Stimulated activated CD4-positive, alpha-beta T cell treated with anti-CD3 and anti-CD28 coated beads, Interleukin-1b, Interleukin-23, amount 100 ng/mL, for 1 hour (primary cell): ENCODE results near the gene EBLN2.
"Not testable (repeated sequence)": the region's sequence is repeated elsewhere in the genome, so short reads cannot be mapped to it uniquely, and the experiment has no call there.

Source experiments
- DNase-seq, 2 donors: peaks; one replicate each; pipeline ENCODE4 v3.0.0-alpha.2; 2020; ENCODE audit warnings: low read depth in 2 of 2

The EBLN2 gene

DNA sequence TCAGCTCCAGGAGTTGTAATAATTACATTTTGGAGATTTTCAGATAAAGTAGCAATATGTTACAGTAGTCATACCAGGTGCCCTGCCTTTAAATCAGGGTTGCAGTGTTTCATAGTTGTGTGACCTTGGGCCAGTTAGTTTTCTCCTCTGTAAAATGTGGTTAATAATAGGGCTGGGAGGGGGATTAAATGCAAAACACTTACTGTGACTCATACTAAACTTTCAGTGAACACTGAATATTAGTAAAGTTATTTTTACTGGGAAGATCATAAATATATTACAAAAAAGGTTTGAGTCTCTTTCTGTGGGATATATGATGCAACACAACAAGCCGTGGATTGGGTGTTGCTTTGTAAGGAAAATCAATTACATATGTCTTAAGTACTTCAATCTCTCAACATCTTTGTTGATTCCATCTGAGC lies 1.1 kb upstream of the EBLN2 start:
- no peak for DNase-seq

DNA sequence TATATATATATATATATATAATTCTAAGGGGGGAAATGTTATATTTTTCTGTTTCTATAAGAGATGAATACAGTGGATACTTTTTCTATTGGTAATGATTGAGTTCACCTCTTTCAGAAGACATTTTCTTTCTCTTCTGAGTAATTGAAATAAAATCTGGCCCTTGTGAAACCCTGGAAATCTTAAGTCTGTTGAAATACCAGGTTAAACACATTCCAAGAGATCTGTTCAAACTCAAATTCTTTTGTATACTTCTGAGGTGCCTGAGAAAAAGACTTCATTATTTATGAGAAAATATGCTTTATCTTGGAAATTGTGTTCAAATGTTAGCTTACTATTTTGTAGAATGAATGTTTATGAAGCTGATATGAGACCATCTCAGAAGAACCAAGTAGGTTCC lies 4.8 kb downstream of the EBLN2 start:
- DNase-seq = not testable (repeated sequence)

DNA sequence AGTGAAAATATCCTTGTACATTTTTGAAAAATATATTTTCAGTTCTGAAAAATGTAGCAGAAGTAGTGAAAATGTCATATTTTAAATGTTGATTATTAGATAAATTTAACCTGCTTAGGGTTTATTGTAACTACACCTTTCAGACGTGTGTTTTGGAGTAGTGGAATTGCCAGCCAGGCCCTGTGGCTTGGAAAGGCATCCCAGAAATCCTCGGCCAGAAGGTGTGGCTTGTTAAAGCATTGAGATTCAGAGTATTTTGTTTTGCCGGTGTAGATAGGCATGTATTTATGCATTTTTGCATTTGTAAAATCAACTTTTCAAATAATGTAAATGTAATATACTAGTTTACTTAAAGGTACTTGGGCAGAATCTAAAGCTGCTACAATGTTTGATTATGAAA lies 7.0 kb downstream of the EBLN2 start:
- no peak for DNase-seq

DNA sequence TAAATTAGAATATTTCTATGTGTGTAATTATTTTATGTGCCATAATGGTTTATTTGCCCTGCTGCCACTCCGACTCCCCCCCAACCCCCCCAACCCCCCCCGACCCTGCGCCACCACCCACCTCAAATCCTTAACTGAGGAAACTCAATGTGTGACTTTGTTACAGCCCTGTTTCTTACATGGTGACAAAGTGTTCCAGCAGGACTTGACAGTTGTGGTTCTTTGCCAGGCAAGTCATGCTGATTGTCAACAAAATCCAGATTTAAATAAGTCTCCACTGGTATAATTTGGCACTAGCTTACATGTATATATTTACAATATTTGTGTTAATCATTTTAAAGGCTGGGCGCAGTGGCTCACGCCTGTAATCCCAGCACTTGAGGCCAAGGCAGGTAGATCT lies 7.7 kb downstream of the EBLN2 start:
- no peak for DNase-seq

DNA sequence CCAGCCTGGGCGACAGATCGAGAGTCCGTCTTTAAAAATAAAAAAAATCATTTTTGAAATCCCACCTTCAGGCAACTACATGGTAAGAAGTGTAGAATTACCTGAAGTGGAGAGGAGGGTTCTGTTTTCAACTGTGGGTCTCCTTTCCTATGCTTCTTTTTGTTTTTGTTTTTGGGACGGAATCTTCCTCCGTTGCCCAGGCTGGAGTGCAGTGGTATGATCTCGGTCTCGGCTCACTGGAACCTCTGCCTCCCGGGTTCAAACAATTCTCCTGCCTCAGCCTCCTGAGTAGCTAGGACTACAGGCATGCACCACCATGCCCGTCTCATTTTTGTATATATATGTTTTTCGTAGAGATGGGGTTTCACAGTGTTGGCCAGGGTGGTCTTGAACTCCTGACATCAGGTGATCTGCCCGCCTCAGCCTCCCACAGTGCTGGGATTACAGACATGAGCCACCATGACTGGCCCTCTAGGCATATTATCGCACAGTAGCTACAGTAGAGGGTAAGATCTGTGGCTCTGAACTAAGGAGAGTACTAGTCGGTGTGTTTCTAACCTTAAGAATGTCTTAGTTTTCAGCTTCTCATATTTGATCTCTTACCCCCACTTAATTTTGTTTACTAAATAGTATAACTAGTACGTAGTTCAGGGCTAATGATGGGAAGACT lies 8.5 kb downstream of the EBLN2 start:
- DNase-seq = no peak

DNA sequence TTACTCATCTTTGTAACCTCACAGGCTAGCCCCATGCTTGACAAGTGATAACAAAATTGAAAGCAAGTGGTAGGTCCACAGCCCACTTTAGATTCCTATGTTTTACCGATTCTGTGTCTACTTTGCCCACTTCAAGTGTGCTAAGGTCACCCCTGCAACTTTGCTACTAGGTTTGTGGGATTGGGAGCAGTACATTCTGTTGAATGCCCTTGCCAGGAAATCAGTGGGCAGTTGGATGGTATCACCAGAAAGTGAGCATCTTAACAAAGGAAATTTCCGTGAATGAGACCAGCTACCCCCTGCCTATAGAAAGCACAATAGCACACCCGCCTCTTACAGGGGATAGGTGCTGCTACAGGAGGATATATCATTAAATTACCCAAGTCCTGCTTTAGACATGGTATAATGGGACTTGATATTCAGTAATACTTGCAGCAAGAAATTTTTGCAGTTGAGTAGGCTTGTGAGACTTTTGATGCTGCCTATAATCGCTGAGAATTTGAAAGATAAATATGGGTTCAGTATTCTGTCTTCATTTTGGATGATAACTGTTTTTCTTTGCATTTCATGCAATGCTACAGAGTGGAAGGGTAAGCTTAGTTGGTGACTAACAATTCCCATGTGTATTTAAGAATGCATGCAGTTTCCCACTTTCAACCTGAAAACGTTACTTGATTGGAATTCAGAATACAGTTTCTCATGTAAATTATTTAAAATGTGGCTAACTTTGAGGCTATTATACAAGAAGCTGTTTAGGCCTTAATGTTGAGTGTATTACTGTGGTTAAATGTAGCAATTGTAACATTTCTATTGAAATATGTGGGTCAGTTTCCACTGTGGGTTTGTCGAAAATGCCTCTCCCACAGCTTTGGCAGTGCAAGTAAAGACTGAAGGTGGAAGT lies 9.5 kb downstream of the EBLN2 start:
- no peak for DNase-seq

DNA sequence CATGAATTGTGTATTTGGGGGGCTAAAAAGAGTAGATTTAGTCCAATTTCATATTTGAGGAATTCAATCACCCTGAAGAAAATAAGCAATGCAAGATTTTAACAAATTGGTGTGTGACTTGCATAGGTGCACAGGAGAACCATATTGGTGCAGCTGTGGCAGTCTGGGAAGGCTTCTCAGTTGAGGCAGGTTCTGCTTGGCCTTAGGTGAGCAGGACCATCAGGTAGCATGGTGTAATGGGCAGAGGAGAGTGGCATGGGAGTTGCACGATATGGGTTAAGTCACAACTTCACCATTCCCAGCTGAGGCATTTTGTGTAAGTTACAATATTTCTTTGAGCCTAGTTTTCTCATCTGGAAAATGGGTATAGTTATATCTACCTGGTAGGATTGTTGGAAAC lies 10.5 kb downstream of the EBLN2 start:
- no peak for DNase-seq

DNA sequence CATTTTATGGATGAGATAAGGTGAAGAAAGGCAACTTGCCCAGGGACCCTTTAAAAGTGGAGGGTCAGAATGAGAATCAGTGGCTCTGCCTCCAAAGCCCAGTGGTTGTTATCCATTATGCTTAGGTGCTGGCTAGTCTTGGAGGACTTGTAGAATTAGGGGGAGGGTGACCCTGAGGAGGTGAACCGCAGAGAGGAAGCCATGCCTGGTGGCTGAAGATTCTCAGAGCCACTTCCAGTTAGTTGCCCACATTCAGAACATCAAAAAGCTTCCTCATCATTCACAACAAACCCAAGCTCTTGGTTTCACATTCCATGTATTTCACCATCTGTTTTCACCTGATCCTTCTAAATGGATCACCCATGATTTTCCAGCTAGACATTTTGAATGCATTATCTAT lies 11.2 kb downstream of the EBLN2 start:
- DNase-seq = no peak

DNA sequence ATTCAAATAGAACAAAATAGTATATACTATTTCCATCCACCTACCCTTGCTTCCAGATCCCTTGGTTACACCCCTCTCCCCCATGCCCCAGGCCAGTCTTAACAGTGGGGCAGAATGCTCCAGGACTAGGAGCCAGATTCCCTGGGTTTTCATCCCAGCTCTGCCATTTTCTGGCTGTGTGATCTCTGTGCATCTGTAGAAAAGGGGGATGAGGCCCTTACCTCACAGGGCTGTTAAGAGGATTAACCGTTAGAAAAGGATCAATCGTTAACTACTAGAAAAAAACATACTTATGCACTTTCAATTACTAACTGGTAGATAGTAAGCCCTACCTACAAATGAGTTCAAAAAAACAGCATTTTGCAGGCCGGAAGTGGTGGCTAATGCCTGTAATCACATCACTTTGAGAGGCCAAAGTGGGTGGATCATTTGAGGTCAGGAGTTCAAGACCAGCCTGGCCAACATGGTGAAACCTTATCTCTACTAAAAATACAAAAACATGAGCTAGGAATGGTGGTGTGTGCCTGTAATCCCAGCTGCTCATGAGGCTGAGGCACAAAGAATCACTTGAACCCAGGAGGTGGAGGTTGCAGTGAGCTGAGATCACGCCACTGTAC lies 11.7 kb downstream of the EBLN2 start:
- no peak for DNase-seq

DNA sequence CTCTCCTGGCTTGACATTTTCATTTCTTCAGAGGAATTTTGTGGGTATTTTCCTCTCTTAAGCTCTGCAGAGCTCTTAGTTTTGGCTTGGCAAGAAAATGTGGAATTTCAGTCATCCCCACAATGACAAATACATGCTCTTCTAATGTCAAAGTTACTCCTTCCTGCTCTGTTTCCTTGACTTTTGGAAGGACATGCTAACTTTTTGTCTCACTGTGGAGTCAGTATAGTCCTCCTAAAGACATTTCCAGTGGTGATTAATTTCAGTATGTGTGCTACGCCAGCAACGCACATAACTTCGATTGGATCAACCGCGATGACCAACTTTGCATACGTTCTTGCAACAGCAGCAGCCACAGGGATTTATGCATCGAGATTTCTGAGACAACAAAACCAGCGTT lies 13.3 kb downstream of the EBLN2 start:
- DNase-seq = no peak

DNA sequence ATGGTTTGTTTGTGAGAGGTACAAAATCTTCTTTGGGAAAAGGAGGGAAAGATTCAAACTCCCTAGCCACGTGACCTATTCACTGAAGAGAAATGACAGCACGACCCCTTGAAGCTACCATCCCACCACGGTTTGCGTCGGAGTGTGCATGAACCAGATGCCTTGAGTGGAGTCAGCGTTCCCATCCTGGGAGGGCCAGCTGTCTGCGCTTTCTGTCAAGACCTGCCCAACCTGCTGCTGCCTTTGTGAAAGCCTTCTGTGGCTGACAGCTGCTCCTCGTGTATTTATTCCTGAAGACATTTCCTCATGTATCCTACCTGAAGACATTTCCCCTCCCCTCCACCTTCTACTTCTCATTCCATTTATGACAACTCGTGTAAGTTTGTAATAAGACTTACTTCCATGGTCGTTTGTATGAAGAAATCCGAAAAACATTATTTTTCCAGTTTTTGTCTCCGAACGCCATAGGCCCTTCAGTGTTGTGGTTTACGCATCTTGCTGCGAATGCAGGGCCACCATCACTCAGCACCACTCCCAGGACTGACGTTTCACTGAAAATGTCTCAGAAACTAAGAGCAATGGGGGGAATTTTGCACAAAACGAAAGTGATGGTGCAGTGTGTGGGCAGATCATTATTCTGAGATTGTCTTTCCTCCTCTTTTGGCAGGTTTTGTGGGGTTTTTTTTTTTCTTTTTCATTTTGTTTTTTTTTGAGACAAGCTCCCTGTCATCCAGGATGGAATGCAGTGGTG lies 18.9 kb downstream of the EBLN2 start:
- peak in 1 of 2 donors; percentile 4 for DNase-seq

DNA sequence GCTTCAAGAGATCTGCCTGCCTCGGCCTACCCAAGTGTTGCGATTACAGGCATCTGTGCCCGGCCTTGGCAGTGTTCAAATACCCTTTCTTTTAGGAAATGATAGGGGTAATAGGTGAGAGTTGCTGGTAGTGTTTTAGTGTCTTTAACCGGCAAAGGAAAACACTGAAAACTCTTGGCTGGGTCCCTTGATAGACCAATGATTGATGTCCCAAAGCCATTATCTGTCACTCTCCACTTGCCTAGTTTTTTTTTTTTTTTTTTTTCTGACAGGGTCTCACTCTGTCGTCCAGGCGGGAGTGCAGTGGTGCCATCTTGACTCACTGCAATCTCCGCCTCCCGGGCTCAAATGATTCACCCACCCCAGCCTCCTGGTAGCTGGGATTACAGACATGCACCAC lies 19.7 kb downstream of the EBLN2 start:
- DNase-seq = no peak

DNA sequence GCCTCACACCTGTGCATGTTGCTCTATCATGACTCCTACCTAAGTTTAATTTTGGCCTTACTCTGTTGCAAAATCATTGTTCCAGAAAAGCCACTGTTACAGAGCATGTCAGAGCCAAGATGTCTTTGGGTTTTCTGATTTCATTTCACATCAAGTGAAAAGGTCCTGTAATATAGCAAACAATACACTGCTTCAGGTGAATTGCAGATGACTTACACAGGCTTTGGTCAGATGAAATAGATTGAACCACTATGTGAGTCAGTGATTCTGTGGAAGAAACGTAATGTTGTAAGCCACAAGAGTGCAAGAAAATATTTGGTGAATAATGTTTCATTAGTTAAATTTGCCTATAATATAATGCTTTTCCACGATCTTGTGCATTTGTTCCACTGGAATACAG lies 22.7 kb downstream of the EBLN2 start:
- DNase-seq = no peak

DNA sequence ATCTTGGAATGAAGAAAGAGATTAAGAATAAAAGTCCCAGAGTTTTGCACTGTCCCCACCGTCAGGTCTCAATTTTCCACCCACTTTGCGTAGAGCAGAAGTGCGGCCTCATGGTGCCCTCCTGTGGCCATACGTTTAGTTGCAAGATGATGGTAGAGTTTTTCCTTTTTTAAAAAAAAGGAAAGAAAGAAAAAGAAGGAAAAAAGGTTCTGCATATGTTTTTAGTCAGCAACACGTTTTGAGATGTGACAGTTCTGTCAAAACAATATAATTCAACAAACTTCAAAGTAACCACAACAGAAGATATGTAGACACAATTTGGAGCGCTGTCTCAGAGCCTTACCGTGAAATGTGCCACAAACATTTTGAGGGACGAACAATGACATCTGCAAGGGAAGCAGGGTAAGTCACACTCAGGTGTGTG lies 24.6 kb downstream of the EBLN2 start:
- DNase-seq = peak in 1 of 2 donors; percentile 13

DNA sequence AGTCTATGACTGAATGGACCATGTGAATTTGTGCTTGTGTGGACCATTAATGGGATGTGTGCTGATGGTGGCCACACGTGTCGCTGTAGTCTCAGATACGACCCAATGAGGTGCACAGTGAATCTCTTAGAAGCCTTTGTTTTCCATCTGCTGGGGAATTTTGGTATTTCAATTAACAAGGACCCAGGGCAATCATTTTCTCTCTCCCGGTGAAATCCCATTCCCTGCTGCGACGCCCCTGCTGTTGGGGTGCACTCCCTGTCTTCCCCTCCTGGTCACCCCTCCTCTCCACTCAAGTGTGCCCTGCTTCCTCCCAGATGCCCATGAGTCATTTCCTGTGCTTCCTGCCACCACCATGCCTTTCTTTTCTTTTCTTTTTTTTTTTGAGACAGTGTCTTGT lies 32.7 kb downstream of the EBLN2 start:
- no peak for DNase-seq

DNA sequence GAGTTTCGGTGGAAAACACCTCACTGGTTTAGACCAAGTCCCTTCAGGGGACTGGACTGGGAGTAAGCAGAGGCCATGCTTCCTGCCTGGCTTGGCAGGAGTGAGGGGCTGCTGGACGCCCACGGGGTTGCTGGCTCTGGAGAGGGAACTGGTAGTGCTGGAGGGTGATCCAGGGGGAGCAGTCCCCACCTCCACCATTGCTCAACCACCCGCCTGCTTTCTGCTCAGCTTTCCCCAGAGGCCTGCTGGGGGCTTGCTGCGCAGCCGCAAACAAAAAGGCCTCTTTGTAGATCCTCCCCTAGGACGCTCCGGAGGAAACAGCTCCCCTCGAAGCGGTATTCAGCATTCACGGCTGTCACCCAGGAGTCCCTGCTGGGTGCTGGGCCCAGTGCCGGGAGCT lies 33.5 kb downstream of the EBLN2 start:
- DNase-seq = no peak

DNA sequence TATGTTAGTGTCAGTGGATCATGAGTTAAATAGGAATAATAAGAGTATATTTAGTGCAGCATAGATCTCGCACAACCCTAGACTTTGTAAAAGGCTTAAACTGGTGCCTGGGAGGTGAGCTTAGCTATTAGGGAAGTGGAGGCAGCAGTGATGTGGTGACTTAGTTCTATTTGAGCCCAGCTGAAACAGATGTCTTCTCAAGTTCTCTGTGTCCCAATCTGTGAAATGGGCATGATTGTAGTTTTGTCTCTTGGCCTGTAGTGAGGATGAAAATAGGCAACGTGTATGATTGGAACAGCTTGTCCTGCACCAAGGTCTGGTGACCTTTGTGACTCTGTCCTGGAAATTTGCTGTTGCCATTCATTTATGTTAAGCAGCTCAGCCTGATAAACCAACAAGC lies 34.7 kb downstream of the EBLN2 start:
- DNase-seq = no peak

DNA sequence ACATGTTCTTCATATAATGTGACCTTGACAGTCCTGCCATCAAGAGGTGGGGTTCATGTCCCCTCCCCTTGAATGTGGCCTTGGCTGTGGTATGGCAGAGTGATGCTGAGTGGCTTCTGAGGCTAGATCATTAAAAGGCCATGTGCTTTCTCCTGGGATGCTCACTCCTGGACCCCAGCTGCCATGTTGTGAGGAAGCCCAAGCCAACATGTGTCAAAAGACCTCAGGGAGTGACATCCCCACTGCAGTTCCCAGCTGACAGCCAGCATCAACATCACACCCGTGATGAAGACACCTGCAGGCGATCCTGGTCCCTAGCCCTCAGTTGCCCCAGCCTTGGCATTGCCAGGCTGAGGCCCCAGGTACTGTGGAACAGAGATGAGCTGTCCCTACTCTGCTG lies 36.6 kb downstream of the EBLN2 start:
- no peak for DNase-seq

DNA sequence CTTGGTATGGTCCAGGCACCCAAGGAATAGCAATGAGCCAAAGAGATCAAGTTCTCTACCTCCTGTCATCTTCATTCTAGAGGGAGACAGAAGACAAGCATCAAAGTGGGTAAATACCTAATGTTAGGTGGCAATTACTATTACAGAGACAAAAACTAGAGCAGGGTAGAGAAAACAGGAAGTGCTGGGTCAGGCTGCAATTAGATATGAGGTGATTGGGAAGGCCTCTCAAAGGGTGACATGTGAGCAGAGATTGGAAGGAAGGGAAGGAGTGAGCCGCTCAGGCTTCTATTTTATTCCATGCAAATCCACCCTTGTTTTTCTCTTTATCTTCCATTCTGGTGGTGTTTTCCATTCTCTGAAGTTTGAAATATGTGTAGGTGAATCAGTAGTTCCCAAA lies 37.4 kb downstream of the EBLN2 start:
- DNase-seq = no peak

DNA sequence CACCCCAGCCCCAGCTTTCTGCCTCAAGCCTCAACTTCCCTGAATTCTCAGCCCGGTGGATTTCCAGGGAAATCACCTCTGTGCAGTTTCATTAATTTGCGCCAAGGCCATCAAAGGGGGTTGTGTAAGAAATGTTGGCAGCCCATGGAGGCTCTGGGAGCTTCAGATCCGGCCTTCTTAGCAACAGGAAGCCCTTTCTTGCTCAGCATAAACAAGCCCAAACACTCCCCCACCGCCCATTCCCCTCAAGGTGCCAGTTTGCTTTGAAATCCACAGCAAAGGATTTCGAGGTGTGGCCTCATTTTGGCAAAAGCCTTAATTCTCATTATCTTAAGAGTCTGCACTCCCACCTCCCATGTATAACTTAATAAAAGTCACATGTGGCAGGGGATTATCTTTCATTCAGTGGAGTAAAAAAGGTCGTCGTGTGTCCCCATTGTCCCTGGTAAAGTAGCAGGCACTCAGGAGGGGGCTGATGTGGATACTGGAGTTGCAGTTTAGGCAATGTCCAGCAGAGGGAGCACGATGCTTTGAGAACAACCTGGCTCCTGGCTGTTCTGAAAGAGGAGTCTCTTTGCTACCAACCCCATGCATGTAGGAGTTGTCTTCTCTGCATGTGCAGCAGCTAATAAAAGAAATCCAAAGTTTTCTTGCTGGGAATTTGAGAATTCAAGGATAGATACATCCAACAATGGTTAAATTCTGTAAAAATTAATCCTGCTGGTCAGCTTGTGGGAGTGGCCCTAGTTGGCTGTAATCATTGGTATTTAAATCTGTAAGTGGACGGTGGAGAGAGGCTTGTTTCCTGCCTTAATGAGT lies 39.5 kb downstream of the EBLN2 start:
- DNase-seq = peak; percentile 10 to 68

DNA sequence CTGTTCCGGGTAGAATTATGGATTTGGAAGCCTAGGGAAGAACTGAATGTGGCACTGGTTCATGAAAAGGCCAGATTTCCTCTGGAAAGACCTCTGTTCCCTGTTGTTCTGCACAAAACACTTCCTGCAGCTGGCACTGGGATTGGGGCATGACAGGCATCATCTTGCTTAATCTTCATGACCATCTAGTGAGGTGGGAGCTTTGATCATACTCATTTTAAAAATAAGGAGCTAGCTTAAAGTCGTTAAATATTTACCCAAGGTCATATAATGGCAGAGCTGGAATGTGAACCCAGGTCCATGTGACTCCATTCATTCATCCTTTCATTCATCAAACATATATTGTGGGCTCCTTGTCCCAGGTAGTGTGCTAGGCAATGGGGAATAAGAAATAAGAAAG lies 40.4 kb downstream of the EBLN2 start:
- DNase-seq = no peak
